Mammary epithelial cell (primary cell): ENCODE results near the gene MAMDC4.

Source experiments
- EZH2 ChIP-seq: IDR thresholded peaks from 2 replicates; pipeline ENCODE4 v1.6.1; 2012; ENCODE audit warnings: low read length, inconsistent platforms, borderline replicate concordance
- TF ChIP-seq, protein P1 (sequence below), 2 donors: IDR thresholded peaks in 1 of 2; conservative IDR thresholded peaks in 1 of 2; 2 replicates each; pipeline ENCODE4 v1.5.1; 2011 to 2012; ENCODE audit warnings: inconsistent platforms in 2 of 2, low read length in 2 of 2, mild to moderate bottlenecking in 2 of 2, control low read depth in 1 of 2, low read depth in 1 of 2; ENCODE audit not compliant: insufficient read depth in 1 of 2; ENCODE audit errors: extremely low read depth in 1 of 2

DNA sequence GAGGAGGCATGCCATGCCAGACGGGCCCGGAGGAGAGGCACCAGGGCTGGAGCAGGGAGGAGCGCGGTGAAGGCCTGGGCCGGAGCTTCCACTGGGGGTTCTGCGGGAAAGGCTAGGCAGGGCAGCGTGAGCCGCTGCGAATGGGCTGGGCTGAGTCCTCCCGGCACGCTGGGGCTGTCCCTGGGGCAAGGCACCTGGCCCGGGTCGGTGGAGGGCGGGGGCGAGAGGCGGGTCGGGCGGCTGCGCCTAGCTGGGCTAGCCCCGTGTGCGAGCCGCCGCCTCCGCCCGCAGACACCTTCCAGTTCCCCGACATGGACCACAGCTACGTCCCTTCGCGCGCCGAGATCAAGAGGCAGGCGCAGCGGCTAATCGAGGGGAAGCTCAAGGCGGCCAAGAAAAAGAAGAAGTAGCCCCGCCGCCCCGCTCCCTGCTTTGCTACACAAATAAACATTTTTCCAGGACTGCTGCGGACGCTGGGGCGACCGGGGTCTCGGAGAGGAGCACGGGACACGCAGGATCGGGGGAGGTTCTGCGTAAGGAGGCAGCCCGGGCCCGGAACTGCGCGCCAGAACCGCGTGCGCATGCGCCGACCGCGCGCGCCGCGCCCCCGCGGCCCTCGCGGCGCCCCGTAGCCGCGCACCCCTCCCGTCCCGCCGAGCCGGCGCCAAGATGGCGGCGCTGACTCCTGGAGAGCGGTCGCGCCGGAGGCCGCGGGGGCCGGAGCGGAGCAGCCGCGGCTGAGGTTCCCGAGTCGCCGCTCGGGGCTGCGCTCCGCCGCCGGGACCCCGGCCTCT lies 44.7 kb upstream of the MAMDC4 start, which contains the start of gene RABL6:
- TF ChIP-seq, protein P1, sequence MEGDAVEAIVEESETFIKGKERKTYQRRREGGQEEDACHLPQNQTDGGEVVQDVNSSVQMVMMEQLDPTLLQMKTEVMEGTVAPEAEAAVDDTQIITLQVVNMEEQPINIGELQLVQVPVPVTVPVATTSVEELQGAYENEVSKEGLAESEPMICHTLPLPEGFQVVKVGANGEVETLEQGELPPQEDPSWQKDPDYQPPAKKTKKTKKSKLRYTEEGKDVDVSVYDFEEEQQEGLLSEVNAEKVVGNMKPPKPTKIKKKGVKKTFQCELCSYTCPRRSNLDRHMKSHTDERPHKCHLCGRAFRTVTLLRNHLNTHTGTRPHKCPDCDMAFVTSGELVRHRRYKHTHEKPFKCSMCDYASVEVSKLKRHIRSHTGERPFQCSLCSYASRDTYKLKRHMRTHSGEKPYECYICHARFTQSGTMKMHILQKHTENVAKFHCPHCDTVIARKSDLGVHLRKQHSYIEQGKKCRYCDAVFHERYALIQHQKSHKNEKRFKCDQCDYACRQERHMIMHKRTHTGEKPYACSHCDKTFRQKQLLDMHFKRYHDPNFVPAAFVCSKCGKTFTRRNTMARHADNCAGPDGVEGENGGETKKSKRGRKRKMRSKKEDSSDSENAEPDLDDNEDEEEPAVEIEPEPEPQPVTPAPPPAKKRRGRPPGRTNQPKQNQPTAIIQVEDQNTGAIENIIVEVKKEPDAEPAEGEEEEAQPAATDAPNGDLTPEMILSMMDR (conservative IDR thresholded peaks at IDR 0.05 in 1 of 2, IDR thresholded peaks at IDR 0.05 in 1 of 2; ENCODE audit: extremely low read depth in 1 of 2, insufficient read depth in 1 of 2, low read depth in 1 of 2, low read length in 2 of 2): no peak
- TF ChIP-seq EZH2: no peak
